D721Med (cell line): Measurements from ENCODE around the gene GABRA6.

Source experiments
- DNase-seq: peaks from one replicate; pipeline ENCODE4 v3.0.0; 2011; ENCODE audit warnings: low spot score; ENCODE audit not compliant: insufficient read length
- FAIRE-seq: peaks from 2 replicates; lab custom pipeline; 2011; peaks lifted over from hg19 to GRCh38; lab: Jason Lieb, UNC
- TF ChIP-seq, protein P1 (sequence below): IDR thresholded peaks from 2 replicates; pipeline ENCODE4 v1.5.1; 2012; ENCODE audit warnings: mild to moderate bottlenecking, control low read depth; ENCODE audit not compliant: insufficient read depth; ENCODE audit errors: missing control alignments

The GABRA6 gene

DNA sequence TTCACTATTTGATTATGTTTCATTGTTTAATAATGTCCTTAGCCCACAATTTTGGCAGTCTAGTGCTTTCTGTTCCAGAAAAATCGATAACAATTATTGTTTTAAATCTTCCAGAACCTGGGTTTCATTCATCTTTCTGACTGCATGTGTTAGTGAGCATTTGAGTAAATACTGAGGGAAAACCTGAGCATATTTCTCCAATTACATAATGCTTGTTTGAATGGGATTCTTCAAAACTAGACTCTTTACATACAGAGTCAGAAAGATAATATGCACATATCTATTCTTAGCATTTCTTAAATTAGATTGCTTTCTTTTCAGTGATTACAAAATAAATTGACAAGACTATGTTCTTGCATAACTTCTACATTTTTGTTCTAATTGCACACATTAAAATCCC lies 21.9 kb downstream of the GABRA6 start:
- DNase-seq (no peak), FAIRE-seq (no peak)
- TF ChIP-seq, protein P1, sequence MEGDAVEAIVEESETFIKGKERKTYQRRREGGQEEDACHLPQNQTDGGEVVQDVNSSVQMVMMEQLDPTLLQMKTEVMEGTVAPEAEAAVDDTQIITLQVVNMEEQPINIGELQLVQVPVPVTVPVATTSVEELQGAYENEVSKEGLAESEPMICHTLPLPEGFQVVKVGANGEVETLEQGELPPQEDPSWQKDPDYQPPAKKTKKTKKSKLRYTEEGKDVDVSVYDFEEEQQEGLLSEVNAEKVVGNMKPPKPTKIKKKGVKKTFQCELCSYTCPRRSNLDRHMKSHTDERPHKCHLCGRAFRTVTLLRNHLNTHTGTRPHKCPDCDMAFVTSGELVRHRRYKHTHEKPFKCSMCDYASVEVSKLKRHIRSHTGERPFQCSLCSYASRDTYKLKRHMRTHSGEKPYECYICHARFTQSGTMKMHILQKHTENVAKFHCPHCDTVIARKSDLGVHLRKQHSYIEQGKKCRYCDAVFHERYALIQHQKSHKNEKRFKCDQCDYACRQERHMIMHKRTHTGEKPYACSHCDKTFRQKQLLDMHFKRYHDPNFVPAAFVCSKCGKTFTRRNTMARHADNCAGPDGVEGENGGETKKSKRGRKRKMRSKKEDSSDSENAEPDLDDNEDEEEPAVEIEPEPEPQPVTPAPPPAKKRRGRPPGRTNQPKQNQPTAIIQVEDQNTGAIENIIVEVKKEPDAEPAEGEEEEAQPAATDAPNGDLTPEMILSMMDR: no peak

DNA sequence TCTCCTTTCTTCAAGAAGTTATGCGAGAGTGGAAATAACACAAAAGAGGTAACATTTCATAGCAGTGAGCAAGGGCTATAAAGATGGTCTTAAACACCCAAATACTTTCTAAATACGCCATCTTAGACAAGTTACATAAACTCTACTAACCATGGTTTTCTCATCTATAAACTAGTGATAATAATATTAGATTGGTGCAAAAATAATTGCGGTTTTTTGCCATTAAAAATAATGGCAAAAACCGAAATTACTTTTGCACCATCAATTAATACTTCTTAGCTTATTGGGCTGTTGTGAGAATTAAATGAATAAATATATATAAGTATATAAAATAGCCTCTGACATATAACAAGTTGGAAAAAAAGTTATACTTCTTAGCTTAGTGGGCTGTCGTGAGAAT lies 23.7 kb downstream of the GABRA6 start:
- FAIRE-seq (no peak), DNase-seq (no peak)
- TF ChIP-seq, protein P1: no peak

DNA sequence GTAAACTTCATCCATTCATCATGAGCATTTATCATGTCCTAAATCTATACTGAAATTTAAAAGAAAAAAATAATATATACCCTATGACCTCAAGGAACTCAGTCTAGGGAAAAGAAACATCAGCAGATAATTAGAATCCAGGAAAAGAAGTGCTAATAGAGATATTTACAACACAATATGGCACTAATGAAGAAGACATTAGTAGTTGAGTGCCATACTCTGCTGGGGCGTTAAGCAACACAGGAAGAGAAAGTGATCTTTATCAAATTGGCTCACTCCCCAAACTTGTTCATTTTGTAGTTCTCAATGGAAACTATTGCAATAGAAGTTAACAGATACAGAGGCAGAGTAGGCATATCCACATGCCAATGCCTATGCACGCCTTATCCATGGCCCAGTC lies 27.5 kb downstream of the GABRA6 start:
- FAIRE-seq (no peak), DNase-seq (no peak)
- TF ChIP-seq, protein P1: no peak

DNA sequence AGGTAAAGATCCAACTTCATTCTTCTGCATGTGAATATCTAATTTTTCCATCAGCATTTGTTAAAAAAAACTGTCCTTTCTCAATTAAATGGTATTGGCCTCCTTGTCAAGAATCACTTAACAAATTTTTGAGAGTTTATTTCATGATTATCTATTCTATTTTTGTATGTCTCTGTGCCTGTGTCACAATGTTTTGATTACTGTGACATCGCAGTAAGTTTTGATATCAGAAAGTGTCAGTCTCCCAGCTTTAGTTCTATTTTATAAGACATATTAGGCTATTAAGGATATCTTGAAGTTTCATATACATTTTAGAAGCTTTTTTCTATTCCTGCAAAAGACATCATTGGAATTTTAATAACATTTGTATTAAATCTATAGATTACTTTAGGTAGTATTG lies 33.6 kb downstream of the GABRA6 start:
- no peak for FAIRE-seq
- TF ChIP-seq, protein P1: no peak

DNA sequence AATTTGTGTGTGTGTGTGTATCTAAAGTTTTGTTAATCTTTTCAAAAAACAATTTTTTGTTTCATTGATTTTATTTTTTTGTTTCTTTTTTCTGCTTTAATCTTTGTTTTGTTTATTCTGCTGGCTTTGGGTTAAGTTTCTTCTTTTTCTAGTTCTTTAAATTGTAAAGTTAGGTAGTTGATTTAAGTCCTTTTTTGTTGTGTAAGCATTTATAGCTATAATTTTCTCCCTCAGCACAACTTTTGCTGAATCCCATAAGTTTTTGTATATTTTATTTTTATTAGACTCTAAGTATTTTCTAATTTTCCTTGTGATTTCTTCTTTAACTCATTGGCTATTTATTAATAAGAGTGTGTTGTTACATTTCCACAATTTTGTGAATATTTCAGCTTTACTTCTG lies 34.9 kb downstream of the GABRA6 start:
- FAIRE-seq (no peak), DNase-seq (no peak)
- TF ChIP-seq, protein P1: no peak

More for the DNA sequence above, 33.6 kb downstream of the GABRA6 start:
- DNase-seq: no peak

DNA sequence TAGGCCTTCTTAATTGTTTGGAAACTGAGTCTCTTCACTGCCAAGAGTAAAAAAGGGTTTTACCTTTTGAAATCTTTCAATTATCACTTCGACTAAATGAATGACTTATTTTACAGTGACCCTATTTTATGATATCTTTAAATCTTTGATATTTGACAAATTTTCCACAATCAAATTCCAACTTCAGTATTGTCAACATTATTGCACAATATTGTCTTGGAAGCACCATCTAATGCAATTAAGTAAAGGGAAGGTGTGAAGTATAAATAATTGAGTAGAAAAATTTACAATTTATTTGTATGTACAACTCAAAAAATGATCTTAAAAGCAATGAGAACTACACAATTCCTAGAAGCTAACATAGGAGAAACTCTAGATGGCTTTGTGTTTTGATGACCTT lies 49.2 kb downstream of the GABRA6 start:
- FAIRE-seq: no peak
- DNase-seq: no peak
- TF ChIP-seq, protein P1: no peak

DNA sequence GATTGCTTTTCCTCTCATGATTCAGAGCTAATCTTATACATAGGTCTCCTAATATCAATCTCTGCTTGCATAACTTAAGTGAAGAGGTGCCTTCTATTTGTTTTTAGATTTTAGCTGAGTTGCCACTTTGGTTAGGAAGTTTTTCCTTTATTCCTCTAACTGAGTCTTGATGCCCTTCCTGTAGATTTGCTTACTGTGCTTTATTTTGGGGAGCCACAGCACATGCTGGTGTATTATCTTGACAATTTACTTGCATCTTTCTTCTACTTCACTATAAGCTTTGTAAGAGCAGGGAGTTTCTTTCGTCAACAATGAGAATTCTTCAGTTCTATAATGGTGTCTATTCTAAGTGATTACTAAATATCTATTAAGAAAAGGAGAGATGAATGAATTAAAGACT lies 54.9 kb downstream of the GABRA6 start:
- TF ChIP-seq, protein P1: no peak
- no peak for DNase-seq
- no peak for FAIRE-seq
